Measurements from ENCODE around the gene EPN1. TPM values are rescaled to one million over a fixed set of nuclear protein-coding genes. Genes with fewer than 3 reads are reported as not detected.

The EPN1 gene
- total RNA-seq, 1 donor from 2014 or later: 115 TPM

DNA sequence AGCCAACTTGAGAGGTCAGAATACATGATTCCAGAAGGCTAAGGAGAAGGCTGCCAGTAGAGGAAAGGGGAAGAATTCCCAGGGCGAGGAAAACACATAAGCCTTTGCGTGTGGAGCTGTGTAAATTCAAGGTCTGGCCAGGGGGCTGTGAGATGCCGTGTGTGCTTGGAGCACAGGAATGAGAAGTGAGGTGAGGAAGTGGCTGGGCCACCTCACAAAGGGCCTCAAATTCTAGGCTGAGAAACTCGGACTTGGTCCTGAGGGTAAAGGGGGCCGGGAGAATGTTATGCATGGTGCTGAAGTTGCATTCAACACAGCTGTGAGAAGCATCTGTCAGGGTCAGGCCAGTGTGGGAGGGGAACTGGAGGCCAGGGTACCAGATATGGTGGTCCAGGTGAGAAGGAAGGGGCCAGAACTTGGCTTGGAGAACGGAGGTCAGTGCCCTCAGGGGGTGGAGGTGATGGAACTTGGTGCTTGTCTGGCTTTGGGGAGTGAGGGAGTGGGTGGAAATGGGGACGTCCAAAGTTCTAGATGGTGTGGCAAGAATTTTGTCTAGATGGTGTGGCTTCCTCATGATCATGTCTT, 39.1 kb upstream of the EPN1 start:
- no peak for DNase-seq (ENCODE audit: low spot score, unreplicated experiment)
- no peaks in the 10 kb centered on the region for H3K27me3 Mint-ChIP-seq

DNA sequence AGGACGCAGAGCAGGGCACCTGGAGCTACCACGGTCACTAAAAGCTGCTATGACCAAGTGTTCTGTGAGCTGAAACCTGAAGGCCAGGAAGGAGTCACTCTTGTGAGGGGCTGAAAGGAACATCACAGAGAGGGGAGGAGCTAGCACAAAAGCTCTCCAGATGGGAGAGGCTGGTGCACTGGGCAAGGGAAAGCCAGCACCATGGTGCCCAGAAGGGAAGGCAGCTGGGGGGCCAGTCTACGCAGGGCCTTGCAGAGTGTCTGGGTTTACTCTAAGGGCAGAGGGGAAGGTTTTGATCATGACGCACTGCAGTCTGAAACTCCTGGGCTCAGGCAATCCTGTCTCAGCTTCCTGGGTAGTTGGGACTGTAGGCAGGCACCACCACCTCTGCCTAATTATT, 38.3 kb upstream of the EPN1 start:
- TF ChIP-seq, protein P1, sequence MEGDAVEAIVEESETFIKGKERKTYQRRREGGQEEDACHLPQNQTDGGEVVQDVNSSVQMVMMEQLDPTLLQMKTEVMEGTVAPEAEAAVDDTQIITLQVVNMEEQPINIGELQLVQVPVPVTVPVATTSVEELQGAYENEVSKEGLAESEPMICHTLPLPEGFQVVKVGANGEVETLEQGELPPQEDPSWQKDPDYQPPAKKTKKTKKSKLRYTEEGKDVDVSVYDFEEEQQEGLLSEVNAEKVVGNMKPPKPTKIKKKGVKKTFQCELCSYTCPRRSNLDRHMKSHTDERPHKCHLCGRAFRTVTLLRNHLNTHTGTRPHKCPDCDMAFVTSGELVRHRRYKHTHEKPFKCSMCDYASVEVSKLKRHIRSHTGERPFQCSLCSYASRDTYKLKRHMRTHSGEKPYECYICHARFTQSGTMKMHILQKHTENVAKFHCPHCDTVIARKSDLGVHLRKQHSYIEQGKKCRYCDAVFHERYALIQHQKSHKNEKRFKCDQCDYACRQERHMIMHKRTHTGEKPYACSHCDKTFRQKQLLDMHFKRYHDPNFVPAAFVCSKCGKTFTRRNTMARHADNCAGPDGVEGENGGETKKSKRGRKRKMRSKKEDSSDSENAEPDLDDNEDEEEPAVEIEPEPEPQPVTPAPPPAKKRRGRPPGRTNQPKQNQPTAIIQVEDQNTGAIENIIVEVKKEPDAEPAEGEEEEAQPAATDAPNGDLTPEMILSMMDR (IDR thresholded peaks at IDR 0.05; ENCODE audit: unreplicated experiment): no peak
- Mint-ChIP-seq H3K4me3 (ENCODE audit: low read depth) (peak overlapping the region; percentile 99), H3K9me3 (ENCODE audit: low read depth) (no peaks in the 10 kb centered on the region), H3K4me1 (ENCODE audit: low read depth) (peaks cover 29% of the 10 kb centered on the region), H3K27me3 (no peaks in the 10 kb centered on the region), H3K27ac (peak overlapping the region; percentile 99), H3K36me3 (ENCODE audit: insufficient read depth) (peaks cover 4% of the 10 kb centered on the region)
- DNase-seq (ENCODE audit: low spot score, unreplicated experiment): no peak

More for the DNA sequence above, 39.1 kb upstream of the EPN1 start:
- no peaks in the 10 kb centered on the region for H3K9me3 Mint-ChIP-seq (ENCODE audit: low read depth)
- TF ChIP-seq, protein P1 (IDR thresholded peaks at IDR 0.05; ENCODE audit: unreplicated experiment): no peak
- peak overlapping the region; percentile 99 for H3K27ac Mint-ChIP-seq
- H3K4me1 Mint-ChIP-seq (ENCODE audit: low read depth): peaks cover 25% of the 10 kb centered on the region
- H3K36me3 Mint-ChIP-seq (ENCODE audit: insufficient read depth): peaks cover 4% of the 10 kb centered on the region
- peak overlapping the region; percentile 99 for H3K4me3 Mint-ChIP-seq (ENCODE audit: low read depth)

DNA sequence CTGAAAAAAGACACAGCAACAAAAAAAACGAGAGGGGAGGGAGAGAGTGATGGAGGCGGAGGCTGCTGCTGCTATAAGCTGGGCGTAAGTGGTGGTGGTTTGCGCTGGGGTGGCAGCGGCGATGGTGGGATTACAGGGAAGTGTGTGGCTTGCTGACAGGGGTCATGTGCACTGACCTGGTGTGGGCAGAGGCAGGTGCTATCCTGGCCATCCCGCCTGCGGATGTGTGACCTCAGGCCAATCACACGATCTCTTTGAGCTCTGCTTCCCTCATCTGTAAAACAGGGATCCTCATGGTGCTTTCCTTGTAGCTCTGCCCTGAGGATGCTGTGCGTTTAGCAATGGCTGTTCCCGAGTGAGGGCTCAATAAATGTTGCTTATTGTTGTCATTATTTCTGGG, 37.5 kb upstream of the EPN1 start:
- no peak overlapping the region for H3K27ac Mint-ChIP-seq
- peaks cover 4% of the 10 kb centered on the region for H3K36me3 Mint-ChIP-seq (ENCODE audit: insufficient read depth)
- TF ChIP-seq, protein P1 (IDR thresholded peaks at IDR 0.05; ENCODE audit: unreplicated experiment): no peak
- no peaks in the 10 kb centered on the region for H3K27me3 Mint-ChIP-seq
- H3K4me3 Mint-ChIP-seq (ENCODE audit: low read depth): peak overlapping the region; percentile 53
- peaks cover 33% of the 10 kb centered on the region for H3K4me1 Mint-ChIP-seq (ENCODE audit: low read depth)
- no peaks in the 10 kb centered on the region for H3K9me3 Mint-ChIP-seq (ENCODE audit: low read depth)
- DNase-seq (ENCODE audit: low spot score, unreplicated experiment): no peak

DNA sequence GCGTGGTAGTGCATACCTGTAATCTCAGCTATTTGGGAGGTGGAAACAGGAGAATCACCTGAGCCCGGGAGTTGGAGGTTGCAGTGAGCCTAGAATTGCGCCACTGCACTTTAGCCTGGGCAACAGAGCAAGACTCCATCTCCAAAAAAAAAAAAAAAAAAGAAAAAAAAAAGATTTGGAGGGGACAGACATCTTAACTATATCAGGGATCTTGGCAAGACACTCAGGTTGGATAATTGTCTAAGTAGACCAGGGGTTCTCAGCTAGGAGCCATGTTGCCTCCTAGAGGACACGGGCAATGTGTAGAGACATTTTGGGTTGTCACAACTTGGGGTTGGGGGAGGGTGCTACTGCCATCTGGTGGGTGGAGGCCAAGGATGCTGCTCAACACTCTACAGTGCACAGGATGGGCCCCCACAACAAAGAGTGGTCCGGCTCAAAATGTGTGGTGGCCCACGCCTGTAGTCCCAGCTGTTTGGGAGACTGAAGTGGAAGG, 36.1 kb upstream of the EPN1 start:
- TF ChIP-seq, protein P1 (IDR thresholded peaks at IDR 0.05; ENCODE audit: unreplicated experiment): peak; percentile 56
- DNase-seq (ENCODE audit: low spot score, unreplicated experiment): no peak
- Mint-ChIP-seq H3K27ac (peak overlapping the region; percentile 81), H3K4me3 (ENCODE audit: low read depth) (peak overlapping the region; percentile 53), H3K27me3 (no peaks in the 10 kb centered on the region), H3K4me1 (ENCODE audit: low read depth) (peaks cover 41% of the 10 kb centered on the region), H3K36me3 (ENCODE audit: insufficient read depth) (peaks cover 4% of the 10 kb centered on the region), H3K9me3 (ENCODE audit: low read depth) (no peaks in the 10 kb centered on the region)

DNA sequence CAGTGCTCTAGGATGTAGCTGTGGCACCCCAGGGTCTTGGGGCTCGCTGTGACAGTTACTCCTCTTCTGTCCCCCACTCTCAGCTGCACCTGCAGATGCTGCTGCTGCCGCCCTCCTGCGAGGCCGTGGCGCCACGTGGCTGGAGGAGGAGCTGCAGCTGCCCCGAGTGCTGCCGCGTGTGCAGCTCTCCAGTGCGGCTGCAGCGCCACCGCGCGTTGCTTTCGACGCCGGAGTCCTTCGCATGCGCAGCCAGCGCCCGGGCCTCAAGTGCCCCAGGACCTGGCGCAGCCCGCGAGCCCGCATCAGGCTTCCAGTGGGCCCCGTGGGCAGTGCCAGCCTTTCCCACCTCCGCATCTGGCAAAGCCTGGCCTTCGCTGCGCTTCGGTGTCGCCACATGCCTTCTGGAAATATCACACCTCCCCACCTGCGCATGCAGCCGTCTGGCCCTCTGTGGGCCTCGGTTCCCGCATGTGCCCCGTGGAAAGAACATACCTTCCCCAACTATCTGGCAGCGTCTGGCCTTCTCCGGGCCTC, 34.9 kb upstream of the EPN1 start:
- H3K27me3 Mint-ChIP-seq: no peaks in the 10 kb centered on the region
- H3K9me3 Mint-ChIP-seq (ENCODE audit: low read depth): no peaks in the 10 kb centered on the region
- no peak for DNase-seq (ENCODE audit: low spot score, unreplicated experiment)
- H3K4me3 Mint-ChIP-seq (ENCODE audit: low read depth): peak overlapping the region; percentile 78
- H3K4me1 Mint-ChIP-seq (ENCODE audit: low read depth): peaks cover 42% of the 10 kb centered on the region
- peak overlapping the region; percentile 96 for H3K27ac Mint-ChIP-seq
- TF ChIP-seq, protein P1 (IDR thresholded peaks at IDR 0.05; ENCODE audit: unreplicated experiment): no peak
- peaks cover 4% of the 10 kb centered on the region for H3K36me3 Mint-ChIP-seq (ENCODE audit: insufficient read depth)

Measured in progenitor cell of endocrine pancreas (in vitro differentiated cells).